IPS-18c (cell line): ENCODE data around the gene CPNE6.

Experiments used
- H3K4me3 ChIP-seq: 2 replicates; pipeline ENCODE4 v1.7.0; 2013; ENCODE audit warnings: low read depth, mild to moderate bottlenecking, low read length, moderate library complexity; ENCODE audit not compliant: insufficient read depth
- H3K9me3 ChIP-seq: one replicate; pipeline ENCODE4 v1.6.1; 2013; ENCODE audit warnings: mild to moderate bottlenecking, low read length, moderate library complexity; ENCODE audit not compliant: control insufficient read depth, insufficient read depth

CPNE6 gene

GRCh38 chr14:24064091-24064795, 7.1 kb upstream of the CPNE6 start:
- H3K4me3 ChIP-seq: no peak overlapping the region
- no peaks in the 10 kb centered on the region for H3K9me3 ChIP-seq

- Histone ChIP-seq H3K9me3 (no peaks in the 10 kb centered on the region), H3K4me3 (no peak overlapping the region)
Observed at GRCh38 chr14:24064856-24065255, 6.5 kb upstream of the CPNE6 start.

- Histone ChIP-seq H3K9me3 (no peaks in the 10 kb centered on the region), H3K4me3 (no peak overlapping the region)
Observed at GRCh38 chr14:24065408-24065807, 6.0 kb upstream of the CPNE6 start.

DNA sequence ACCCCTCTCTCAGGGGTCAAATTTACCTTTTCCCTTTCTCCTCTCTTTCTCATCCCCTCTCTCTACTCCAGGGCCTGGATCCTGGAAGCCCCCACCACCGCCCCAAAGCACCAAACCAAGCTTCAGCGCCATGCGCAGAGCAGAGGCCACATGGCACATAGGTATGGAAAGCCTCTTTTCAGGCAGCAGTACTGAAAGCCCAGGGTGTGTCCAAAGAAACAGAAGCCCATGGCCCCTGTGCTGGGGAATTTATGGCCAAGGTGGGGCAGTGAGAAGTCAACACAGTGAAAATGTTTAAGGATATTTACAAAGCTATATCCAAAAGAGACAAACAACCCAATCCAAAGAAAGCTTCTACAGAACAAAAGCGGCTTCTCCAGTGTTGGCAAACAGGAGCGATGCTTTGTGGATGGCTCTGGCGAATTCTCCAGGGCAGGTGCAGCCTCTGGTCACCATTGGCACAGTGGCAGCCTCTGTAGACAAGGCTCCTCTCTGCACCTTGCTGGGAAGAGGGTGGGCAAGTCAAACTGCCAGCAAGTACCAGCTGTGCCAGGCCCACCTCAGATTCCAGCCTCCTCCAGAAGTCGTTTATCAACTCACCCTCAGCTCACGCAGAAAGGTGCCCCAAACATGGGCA, 4.7 kb upstream of the CPNE6 start:
- Histone ChIP-seq H3K9me3 (no peaks in the 10 kb centered on the region), H3K4me3 (no peak overlapping the region)

GRCh38 chr14:24067133-24068082, 4.0 kb upstream of the CPNE6 start:
- Histone ChIP-seq H3K9me3 (no peaks in the 10 kb centered on the region), H3K4me3 (no peak overlapping the region)

DNA sequence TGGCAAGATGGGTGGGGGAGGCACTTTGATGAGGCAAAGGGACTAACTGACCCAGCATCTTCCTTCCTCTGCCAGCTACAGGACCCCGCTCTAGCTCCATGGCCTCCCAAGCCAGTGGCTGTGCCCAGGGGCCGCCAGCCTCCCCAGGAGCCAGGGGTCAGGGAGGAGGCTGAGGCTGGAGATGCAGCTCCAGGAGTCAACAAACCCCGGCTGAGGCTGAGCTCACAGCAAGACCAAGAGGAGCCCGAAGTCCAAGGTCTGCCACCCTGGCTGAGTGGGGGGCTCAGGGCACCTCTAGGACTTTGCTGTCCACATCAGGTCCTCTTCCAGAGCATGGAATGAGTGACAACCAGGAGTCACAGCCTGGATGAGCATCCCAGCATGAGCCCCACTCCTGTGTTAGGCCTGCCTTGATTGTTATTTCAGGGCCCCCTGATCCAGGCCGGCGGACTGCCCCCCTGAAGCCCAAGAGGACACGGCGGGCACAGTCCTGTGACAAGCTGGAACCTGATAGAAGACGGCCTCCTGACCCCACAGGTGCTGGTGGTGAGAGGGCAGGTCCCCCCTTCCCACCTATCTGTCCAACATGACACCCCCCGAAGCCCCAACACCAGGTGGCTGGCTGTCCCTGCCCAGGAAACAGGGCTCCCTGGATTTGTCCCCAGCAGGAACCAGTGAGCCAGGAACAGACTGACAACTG, 2.5 kb upstream of the CPNE6 start:
- Histone ChIP-seq H3K9me3 (no peaks in the 10 kb centered on the region), H3K4me3 (no peak overlapping the region)

GRCh38 chr14:24069411-24069735, 2.0 kb upstream of the CPNE6 start:
- Histone ChIP-seq H3K4me3 (no peak overlapping the region), H3K9me3 (no peaks in the 10 kb centered on the region)

DNA sequence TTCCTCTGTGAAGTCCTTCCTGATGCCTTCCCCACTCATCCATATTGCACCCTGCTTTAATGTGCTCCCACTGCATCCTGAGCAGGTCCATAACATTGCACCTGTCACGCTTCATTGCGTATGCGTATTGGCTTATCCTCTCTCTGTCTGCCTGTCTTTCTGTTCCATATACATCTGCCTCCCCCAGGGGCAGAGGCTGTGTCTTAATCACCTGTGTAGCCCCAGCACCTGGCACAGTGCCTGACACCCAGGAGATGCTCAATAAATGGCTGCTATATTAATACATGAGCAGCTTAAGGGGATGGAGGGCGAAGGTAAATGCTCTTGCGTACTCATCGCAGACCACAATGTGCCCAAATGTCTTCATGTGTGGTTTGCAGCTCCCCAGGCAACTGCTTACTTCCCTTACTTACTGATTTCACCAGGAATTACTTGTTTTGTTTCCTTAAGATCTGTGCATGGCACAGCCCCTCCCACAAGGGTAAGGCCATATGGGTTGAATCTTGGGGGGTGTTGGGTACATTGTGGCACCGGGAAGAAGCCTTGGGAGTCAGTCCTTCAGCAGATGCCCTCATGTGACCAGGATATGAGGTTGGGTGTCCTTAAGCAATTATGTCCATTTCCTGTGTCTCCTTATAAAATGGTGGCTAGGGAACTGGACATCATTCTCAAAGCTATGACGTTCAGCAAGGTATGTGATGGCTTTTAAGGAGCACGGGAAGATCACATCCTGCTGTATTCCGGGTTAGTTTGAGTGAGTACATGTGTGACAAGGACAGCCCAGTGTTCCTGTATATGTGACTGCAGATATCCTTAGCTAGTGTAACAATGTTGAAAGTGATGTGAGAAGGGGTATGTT, 848 bp upstream of the CPNE6 start:
- no peaks in the 10 kb centered on the region for H3K9me3 ChIP-seq
- no peak overlapping the region for H3K4me3 ChIP-seq

GRCh38 chr14:24071836-24072430, 571 bp downstream of the CPNE6 start:
- Histone ChIP-seq H3K9me3 (no peaks in the 10 kb centered on the region), H3K4me3 (no peak overlapping the region)

- Histone ChIP-seq H3K9me3 (no peaks in the 10 kb centered on the region), H3K4me3 (no peak overlapping the region)
Observed at GRCh38 chr14:24072436-24072835, 1.1 kb downstream of the CPNE6 start.

- H3K4me3 ChIP-seq: no peak overlapping the region
- H3K9me3 ChIP-seq: no peaks in the 10 kb centered on the region
Observed at GRCh38 chr14:24072881-24073877, 1.8 kb downstream of the CPNE6 start.

DNA sequence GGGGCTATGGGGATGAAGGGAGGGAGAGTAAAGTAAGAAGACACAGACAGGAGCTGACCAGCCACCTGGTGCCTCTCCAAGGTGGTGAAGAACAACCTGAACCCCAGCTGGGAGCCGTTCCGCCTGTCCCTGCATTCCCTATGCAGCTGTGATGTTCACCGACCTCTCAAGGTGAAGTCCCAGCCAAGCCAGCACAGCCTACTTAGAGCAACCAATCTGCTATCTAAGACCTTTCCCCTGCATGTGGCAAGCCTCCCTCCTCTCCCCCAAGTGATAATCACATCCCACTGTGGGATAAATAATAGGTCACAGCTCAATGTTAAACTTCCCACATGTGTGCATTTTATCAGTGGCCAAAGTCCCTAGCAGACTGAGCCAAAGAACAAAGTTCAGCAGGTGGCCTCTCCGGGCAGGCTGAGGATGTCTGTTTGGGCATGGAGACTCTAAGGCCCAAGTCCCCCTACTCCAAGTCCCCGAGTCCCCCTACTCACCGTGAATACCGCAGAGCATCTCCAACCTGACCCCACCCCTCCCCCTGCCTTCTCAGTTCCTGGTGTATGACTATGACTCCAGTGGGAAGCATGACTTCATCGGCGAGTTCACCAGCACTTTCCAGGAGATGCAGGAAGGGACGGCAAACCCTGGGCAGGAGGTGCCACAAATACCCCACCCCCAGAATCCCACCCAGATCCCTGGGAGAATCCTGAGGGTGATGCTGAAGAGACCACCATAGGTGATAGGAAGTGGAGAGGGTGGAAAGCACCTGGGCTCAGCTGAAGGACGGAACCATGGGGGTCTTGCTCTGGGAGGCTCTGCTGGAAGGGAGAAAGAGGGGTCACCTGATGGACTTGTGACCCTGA, 3.5 kb downstream of the CPNE6 start:
- H3K4me3 ChIP-seq: no peak overlapping the region
- no peaks in the 10 kb centered on the region for H3K9me3 ChIP-seq

DNA sequence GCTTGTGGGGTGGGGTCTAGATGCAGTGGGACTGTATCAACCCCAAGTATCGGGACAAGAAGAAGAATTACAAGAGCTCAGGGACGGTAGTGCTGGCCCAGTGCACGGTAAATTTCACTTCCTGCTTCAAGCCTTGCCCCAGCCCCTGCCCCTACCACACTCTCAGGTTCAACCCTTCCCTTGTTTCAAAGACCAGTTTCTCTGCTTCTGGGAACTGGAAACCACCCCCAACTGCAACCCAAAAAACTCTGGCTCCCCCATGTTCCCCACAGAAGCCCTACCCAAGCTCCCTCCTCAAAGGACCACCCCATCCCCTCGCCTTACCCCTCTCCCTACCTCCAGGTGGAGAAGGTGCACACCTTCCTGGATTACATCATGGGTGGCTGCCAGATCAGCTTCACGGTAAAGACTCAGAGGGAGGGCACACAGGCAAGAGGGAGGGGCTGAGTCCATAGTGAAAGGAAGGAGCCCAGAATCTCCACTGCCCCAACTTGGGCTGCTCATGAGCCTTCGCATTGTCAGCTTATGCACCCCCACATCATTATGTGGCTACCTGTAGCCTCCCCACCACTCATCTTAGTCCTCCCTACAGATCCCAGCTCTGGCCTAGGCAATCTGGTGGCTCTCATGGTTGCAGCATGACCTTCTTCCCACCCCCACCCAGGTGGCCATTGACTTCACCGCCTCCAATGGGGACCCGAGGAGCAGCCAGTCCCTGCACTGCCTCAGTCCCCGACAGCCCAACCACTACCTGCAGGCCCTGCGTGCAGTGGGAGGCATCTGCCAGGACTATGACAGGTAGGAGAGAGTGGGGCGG, 4.3 kb downstream of the CPNE6 start:
- H3K9me3 ChIP-seq: no peaks in the 10 kb centered on the region
- H3K4me3 ChIP-seq: no peak overlapping the region

GRCh38 chr14:24076302-24076601, 4.9 kb downstream of the CPNE6 start:
- H3K9me3 ChIP-seq: no peaks in the 10 kb centered on the region

More at GRCh38 chr14:24076302-24076601, 4.9 kb downstream of the CPNE6 start:
- H3K4me3 ChIP-seq: no peak overlapping the region
